NCI-H2107 treated with DMSO at 0.1 percent for 48 hours (cell line): Measurements from ENCODE around the gene KRTAP10-1.
A peak's percentile ranks its signal among the peaks of the same experiment; 100 is the strongest.
"Not testable (repeated sequence)": the region's sequence is repeated elsewhere in the genome, so short reads cannot be mapped to it uniquely, and the experiment has no call there.

Experiments used
- DNase-seq: peaks from one replicate; lab custom pipeline; 2025; ENCODE audit not compliant: unreplicated experiment; lab: John Stamatoyannopoulos, UW

KRTAP10-1 gene

DNA sequence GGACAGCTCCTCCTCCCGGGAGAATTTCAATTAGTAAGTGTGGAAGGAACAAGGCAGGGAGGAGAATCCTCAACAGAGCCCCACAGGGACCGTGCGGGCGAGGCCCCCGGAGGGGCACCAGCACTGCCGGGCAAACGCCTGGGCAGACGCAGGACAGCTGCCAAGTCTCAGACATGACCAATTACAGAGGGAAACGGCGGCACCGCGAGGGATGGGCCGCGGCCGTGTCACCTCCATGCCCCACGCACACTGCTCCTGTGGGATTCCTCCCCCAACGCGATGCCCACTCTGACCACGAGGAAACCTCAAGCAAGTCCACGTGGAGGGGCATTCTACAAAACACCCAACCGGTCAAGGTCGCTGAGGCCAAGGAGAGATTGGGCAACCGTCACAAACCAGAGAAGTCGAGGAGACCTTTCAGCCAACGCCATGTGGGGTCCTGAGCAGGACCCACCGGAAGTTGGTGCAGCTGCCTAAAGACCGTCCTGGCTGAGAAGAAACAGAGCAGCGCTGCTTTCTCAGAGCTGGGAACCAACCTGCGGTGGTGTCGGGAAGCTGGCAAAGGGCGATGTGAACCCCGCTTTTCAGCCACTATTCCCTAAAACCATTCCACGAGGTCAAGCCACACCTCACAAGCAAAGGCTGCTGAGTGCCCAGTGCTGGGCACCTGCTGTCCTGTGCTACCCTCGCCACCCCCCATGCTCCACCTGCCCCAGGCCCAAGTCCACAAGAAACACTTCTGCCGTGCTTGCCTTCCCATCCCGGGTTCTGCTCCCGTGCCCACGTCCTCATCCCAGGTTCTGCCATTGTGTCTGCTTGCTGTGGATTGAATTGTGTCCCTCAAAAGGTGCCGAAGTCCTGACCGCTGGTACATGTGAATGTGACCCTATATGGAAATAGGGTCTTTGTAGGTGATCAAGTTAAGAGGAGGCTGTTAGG, 32.1 kb upstream of the KRTAP10-1 start:
- no peak for DNase-seq

DNA sequence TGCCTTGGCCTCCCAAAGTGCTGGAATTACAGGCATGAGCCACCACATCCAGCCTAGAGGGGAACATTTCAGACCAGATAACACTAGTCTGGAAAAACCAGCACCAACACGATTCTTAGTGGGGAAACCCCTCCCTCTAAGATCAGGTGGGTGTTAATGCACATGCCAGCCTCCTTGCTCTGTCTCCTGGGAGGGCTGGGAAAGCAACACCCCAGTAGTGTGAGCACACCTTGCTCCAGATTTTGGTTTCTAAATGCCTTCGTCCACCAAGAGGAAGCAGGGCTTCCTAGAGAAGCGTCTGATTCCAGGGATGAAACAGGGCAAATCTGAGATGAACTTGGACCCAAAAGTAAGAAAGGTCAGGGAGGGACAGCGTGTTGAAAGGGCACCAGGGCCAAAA, 31.3 kb upstream of the KRTAP10-1 start:
- no peak for DNase-seq

DNA sequence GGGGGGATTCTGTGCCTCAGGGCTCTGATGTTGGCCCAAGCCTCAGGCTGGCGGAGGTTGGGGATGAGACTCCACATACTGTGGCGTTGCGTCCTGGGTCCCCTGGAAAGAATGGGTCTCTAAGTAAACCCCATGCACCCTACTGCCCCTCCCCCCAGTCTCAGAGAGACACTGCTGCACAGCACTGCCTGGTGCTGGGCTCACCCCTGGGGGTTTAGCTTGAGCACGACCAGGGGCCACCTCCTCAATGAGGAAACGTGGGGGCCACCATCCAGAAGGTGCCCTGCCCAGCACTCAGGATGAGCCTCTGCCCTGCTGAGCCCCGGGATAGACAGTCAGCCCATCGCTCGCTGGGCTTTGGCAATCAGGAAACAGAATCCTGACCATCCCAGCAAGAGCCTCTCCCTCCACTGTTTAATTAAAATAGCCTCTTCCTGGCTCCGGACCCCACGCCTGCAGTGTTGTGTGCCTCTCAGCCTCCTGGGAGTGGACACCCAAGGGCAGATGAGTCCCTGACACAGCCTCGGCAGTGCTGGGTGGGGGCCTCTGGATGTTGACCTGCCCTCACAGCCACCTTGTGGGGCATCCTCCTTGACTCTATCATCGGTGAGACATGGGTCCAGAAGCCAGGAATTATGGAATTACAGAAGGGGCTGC, 30.0 kb upstream of the KRTAP10-1 start:
- DNase-seq, result no peak

DNA sequence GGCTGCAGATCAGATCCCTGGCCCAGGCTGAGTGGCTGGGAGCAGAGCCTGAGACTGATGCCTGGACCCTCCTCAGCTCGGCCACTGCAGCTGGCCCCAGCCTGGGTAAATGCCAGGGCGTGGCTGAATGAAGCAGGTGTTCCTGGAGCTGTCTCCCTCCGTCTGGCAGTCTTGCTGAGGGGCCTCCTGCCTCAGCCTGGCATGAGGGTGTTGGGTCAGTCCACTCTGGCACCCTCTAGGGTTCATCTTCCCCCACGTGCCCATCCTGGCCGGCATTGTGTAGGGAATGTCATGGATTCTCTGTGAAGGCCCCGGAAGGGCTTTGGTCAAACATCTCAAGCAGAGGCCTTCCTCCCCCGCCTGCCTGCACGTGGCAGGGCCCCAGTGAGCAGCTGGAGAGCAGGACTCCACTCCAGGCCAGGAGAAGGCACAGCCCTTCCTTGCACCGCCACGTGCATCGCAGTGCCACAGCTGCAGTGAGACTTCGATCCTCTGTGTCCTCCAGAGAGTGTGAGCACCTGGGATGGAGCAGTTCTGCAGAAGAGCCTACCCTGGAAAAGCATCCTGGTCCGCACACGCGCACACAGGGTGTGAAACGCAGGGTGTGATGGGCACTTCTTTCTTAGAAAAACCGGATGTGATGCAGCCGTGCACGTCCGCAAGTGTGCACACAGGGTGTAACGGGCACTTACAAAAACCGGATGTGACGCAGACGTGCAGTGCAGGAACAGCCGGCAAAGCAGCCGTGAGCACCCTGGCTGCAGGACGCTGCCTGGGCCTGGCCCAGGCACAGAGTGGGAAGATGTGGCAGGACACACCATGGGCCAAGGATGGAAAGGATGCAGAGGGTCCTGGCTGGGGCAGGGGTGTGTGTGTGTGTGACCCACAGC, 28.9 kb upstream of the KRTAP10-1 start:
- DNase-seq, result no peak

DNA sequence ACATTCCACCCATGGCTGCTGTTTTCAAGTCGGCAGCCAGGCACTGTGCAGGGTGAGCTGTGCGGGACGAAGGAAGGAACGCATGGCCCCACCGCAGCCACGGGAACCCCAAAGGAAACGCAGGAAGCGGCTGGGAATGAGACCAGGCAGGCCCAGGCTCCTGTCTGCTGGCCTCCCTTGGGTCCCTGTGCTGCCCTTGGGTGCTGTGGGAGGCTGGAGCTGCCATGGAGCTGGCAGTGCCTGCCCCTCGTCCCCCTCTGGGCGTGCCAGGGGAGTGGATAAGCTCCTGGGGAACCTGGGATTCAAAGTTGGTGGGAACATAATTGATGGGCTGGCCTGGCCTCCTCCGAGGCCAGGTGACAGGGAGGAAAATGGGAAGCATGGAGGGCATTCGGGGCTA, 28.3 kb upstream of the KRTAP10-1 start:
- DNase-seq, result no peak

DNA sequence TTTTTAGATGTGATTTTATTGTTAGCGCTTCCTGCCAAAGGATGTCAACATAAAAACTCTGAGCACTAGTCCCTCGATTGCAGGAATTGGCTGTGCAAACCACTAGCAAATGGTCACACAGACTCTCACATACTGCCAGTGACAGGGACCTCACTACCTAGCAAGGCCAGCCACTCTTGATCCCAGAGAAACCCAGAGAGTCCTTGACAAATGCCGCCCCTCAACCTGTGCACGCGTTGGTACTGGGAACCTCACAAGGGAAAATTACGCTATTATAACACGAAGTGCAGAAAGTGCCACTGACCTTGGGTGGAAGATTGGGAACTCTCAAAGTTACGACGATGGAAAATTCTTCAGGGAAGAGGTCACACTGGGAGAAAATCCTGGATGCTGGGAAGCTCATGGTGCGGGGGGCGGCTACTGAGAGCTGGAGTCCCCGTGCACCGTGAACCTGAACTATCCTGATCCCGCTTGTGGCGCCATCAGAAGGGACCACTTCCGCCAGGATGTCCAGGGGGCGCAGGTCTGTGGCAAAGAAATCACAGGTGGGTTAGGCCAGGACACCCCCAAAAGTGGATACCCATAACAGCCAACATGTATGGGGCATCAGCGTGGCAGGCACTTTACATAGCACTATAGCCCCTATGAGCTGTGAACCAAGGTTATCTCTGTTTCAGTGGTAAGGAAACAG, 27.6 kb upstream of the KRTAP10-1 start:
- DNase-seq, result no peak

DNA sequence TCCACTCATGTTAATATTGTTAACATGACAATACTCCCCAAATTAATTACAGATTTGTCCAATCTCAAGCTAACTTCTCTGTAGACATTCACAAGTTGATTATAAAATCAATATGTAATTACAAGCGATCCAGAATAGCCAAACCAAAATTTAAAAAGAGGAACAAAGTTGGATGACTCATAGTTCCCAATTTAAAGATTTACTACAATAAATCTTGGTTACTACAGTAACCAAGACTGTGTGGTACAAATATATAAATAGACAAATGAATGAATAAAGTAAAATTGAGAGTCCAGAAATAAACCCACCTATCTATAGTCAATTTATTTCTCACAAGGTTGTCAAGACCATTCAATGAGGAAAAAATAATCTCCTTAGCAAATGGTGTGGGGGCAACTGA, 26.4 kb upstream of the KRTAP10-1 start:
- DNase-seq, result no peak

DNA sequence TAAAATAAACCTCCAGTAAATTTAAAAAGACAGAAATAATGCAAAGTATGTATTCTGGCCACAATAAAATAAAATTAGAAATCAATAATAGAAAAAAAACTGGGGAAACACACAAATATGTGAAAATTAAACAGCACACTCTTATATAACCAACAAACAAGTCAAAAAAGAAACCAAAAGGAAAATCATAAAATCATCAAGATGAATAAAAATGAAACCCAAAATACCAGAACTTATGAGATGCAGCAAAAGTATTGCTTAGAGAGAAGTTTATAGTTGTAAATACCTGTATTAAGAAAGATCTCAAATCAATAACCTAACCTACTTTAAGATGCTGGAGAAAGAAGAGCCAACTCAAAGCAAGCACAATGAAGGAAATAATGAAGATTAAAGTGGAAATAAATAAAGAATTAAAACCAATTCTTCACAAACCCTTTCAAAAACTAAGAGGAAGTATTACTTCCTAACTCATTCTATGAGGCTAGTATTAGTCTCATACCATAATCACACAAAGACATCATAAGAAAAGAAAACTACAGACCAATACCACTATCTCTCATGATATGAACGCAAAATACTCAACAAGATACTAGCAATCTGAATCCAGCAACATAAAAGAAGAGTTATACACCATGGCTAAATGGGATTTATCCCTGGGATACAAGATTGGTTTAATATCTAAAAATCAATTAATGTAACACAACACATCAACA, 25.0 kb upstream of the KRTAP10-1 start:
- DNase-seq, result no peak

DNA sequence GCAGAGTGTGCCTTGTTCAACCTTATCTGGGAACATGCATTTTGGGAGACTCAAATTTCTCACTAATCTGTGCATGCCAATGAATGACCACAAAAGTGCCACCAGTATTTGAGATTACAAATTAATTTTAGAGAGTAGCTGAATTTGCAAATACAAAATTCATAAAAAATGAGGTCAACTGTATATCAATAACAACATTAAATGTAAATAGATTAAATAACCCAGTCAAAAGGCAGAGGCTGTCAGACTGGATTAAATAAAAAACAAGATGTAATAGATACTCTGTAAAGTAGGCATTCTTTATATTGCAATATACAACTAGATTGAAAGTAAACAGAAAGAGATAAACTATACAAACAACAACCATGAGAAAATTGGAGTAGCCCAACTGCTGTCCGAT, 24.1 kb upstream of the KRTAP10-1 start:
- DNase-seq, result no peak

DNA sequence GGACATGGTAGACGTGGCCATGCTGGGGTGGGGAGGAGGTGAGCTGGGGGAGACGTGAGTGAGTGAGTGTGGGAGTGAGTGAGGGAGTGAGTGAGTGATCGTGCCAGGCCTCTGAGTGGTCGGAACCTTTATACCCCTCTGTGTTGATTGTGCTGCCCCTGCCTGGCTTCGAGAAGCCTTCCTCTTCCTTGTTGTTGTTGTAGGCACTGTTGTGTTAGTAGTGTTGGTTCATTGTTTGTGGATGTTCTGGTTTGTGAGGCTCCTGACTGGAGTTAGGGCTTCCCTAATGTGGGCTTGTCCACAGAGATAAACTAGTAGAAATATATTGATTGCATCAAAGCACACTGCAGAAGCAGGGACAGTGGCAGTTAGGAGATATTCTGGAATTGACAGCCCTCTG, 18.7 kb upstream of the KRTAP10-1 start, which contains the start of gene KRTAP10-3:
TSS of gene KRTAP10-3 (minus strand) at position 101 of the 400 bp plus-strand sequence. CDS start at position 21, 80 bp downstream.
- no peak for DNase-seq

DNA sequence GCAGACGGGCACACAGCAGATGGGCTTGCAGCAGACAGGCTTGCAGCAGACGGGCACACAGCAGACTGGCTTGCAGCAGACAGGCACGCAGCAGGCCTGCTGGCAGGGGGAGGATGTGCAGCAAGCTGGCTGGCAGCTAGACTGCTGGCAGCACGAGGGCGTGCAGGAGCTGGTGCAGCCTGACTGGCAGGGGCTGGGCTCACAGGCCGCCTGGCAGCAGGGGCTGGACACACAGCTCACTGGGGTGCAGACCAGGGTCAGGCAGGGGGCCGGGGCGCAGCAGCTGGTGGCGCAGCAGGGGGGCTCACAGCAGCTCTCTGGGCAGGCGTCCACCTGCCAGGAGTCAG, 18.3 kb upstream of the KRTAP10-1 start:
- DNase-seq, result not testable (repeated sequence)

DNA sequence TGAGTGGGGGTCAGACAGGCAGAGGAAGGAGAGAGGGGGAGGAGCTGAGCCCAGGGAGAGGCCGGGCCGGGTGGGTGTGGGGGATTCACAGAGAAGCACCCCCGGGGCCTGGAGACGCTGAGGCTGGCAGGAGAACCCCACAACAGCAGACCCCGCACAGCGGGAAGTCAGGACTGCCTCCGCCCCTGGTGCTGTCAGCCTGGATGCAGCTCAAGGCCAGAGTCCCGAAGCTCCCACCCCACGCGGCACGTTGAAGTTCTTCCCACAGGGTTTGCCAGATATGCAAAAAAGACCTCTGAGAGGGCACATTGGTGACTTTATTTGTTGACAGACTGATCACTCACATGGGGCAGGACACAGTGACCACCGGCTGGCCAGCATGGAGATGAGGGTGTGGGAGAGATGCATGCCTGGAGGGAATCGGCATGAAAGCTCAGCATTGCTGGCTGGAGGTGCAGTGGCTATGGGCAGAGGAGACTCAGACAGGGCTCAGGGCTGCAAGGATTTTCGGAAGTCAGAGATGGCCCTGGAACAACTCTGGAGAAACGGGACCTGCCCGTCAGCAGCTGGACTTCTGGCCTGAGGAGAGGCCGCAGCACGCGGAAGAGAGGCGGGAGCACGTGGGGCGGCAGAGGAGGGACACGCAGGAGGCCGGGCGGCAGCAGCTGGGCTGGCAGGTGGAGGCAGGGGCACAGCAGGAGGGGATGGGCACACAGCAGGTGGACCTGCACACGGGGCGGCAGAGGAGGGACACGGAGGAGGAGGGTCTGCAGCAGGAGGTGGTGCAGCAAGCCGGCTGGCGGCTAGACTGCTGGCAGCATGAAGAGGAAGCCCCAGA, 17.7 kb upstream of the KRTAP10-1 start:
- no peak for DNase-seq

DNA sequence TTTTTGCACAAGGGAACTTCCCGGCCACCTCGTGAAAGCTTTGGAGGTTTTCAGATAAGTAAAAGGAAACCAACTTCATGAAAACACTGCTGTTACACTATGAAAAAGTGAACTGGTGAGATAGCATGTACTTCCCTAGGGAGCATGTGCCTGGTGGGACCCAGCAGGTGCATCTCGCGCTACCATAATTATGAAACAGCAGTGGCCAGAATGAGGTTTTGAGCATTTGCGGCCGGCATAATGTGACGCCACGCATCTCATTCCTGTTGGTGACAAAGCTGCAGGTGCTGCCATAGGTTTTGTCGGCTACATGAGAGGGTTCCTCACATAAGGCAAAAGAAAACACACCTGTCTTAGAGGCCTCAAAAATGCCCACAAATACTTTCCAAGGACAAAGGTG, 16.9 kb upstream of the KRTAP10-1 start:
- peak; percentile 97 for DNase-seq

DNA sequence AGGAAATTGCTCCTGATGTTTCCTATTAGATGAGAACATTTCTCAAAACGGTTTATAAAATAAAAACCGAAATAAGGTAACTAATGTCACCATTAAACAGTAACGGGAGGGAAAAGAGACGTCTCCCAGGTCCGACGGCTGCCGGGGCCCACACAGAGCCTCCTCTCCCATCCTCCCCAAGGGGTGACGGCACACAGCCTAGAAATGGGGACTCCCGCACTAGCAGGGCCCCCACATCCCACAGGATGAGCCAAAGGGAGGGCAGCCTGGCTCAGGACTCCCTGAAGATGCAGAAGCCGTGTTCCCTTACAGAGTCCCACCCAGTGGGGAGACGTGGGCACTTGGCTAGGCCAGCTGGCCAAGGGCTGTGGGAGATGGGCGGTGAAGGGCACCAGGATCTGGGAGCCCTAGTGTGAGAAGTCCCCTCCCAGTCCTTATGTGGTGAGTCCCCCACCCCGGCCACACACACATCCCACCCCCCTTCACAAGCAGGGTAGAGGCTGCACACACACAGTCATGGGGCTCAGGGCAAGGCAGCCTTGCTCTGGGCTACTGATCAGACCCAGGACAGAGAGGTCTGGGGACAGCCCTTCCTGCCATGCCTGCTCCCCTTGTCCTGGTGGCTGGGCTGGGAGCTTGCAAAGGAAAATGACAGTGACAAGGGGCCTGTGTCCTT, 15.3 kb upstream of the KRTAP10-1 start:
- DNase-seq, result no peak

DNA sequence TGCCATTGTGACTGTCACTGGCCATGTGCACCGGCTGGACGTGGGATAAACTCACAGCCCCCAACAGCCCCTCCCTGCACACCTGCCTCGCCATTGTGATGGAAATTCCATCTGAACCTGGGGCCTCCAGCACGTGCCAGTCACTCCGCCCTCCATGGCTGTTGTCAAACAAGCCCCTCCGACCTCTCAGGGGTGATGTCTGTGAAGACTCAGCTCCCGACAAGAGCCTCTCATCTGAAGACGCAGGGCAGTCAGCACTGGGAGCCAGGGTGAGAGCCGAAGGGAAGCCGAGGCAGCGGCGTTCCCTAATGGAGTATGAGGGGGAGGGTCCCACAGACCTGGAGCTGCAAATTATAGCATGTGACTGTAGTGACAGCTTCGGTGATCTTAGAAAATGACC, 12.7 kb upstream of the KRTAP10-1 start:
- no peak for DNase-seq

DNA sequence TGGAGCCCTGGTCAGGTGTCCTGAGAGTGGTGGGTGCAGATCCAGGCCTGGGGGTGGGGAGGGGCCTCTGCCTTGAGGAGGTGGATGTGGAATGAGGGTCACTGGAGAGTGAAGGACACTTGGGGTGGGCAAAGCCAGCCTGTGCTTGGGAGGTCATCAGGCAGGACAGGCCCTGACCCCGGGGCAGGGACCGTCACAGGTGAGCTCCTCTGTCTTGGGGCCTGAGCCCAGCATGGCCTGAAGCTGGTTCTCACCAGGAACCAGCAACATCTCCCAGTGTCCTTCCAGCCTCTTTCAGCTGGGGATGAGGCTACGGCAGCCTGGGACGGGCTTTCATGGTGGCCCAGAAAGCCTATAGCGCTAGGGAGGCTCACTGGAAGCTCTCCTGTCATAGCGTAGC, 12.1 kb upstream of the KRTAP10-1 start:
- DNase-seq, result no peak

DNA sequence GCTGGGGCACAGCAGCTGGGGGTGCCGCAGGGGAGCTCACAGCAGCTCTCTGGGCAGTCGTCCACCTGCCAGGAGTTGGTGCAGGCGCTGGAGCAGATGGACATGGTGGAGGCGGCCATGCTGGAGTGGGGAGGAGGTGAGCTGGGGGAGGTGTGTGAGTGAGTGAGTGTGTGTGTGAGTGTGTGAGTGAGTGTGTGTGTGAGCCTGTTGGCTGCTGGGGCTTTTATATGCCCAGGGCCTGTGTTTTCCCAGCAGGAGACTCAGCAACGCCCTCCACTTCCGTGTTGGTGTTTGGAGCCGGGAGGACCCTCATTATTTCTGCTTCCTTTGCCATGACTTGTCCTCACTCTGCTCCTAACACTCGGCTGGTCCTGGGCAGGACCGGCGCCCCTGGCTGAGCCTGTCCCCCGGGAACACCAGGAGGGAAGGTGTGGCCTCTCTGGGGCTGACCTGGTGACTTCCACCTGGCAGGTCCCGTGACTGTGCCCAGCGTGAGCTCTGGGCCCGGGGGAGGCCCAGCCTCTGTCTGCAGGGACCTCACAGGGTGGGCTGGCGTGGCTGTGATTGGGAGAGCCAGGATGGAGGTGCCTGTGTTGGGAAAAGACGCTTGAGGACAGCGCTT, 11.5 kb upstream of the KRTAP10-1 start, which contains the start of gene KRTAP10-2:
TSS of gene KRTAP10-2 (minus strand) at position 166 of the 622 bp plus-strand sequence. CDS start at position 119, 47 bp downstream.
- peak; percentile 19 for DNase-seq

DNA sequence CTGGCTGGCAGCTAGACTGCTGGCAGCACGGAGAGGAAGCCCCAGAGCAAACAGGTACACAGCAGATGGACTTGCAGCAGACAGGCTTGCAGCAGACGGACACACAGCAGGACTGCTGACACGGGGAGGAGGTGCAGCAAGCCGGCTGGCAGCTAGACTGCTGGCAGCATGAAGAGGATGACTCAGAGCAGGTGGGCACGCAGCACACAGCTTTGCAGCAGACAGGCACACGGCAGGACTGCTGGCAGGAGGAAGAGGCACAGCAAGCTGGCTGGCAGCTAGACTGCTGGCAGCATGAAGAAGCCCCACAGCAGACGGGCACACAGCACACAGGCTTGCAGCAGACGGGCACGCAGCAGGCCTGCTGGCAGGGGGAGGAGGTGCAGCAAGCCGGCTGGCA, 10.8 kb upstream of the KRTAP10-1 start:
- DNase-seq, result no peak
